GM06990 (cell line): ENCODE data around the gene ADAT3.

Source experiments
- DNase-seq: peaks from one replicate; pipeline ENCODE4 v3.0.0-alpha.2; 2011; ENCODE audit not compliant: insufficient read length; ENCODE audit errors: extremely low read depth
- H3K27me3 ChIP-seq: replicated peaks from 2 replicates; pipeline ENCODE4 v1.6.0; 2011; ENCODE audit warnings: low read length; ENCODE audit not compliant: control insufficient read depth, insufficient read depth
- H3K36me3 ChIP-seq: 2 replicates; pipeline ENCODE4 v1.5.1; 2011; ENCODE audit warnings: low read length; ENCODE audit not compliant: control insufficient read depth, insufficient read depth
- H3K4me3 ChIP-seq: replicated peaks from 2 replicates; pipeline ENCODE4 v1.5.1; 2011; ENCODE audit warnings: low read depth, mild to moderate bottlenecking, control low read depth, low read length
- CTCF ChIP-seq: IDR thresholded peaks from 2 replicates; pipeline ENCODE4 v1.5.1; 2011; ENCODE audit warnings: low read length, control low read depth, mild to moderate bottlenecking, inconsistent platforms; ENCODE audit not compliant: insufficient read depth, poor library complexity, severe bottlenecking

ADAT3 gene

GRCh38 chr19:1865172-1866010 is 39.8 kb upstream of the ADAT3 start:
- Histone ChIP-seq H3K27me3 (no peaks in the 10 kb centered on the region), H3K4me3 (peak overlapping the region; percentile 66), H3K36me3 (peaks cover under 1% of the 10 kb centered on the region; the same call in 1 of the 2 replicates)
- no peak for DNase-seq
- TF ChIP-seq CTCF: no peak

- no peak for TF ChIP-seq CTCF
- Histone ChIP-seq H3K36me3 (peaks cover 3% of the 10 kb centered on the region), H3K4me3 (no peak overlapping the region), H3K27me3 (no peaks in the 10 kb centered on the region)
- no peak for DNase-seq
These were observed 38.4 kb upstream of the ADAT3 start for GRCh38 chr19:1866693-1867348.

GRCh38 chr19:1867349-1867724 is 37.9 kb upstream of the ADAT3 start:
- Histone ChIP-seq H3K27me3 (no peaks in the 10 kb centered on the region), H3K4me3 (no peak overlapping the region), H3K36me3 (peaks cover 4% of the 10 kb centered on the region)
- TF ChIP-seq CTCF: no peak
- no peak for DNase-seq

- no peak for TF ChIP-seq CTCF
These were observed 36.2 kb upstream of the ADAT3 start for GRCh38 chr19:1868971-1869370.

GRCh38 chr19:1871140-1871597 is 34.0 kb upstream of the ADAT3 start:
- Histone ChIP-seq H3K4me3 (no peak overlapping the region), H3K36me3 (peaks cover 12% of the 10 kb centered on the region), H3K27me3 (no peaks in the 10 kb centered on the region)
- no peak for TF ChIP-seq CTCF
- DNase-seq: no peak

More at GRCh38 chr19:1868971-1869370, 36.2 kb upstream of the ADAT3 start:
- DNase-seq: no peak
- no peak overlapping the region for H3K4me3 ChIP-seq
- H3K36me3 ChIP-seq: peaks cover 12% of the 10 kb centered on the region
- H3K27me3 ChIP-seq: no peaks in the 10 kb centered on the region
